HepG2 (cell line): ENCODE measurements around the gene ALOXE3. TPM values are rescaled to one million over a fixed set of nuclear protein-coding genes. Genes with fewer than 3 reads are reported as not detected.

Experiments used
- GATA4 ChIP-seq: sonication (generic); IDR thresholded peaks from 2 replicates; pipeline ENCODE4 v1.6.1; 2016; ENCODE audit warnings: antibody characterized with exemption, low read depth, borderline replicate concordance
- GZF1 ChIP-seq: sonication (generic); formaldehyde crosslinking; IDR thresholded peaks from 2 replicates; pipeline ENCODE4 v1.5.1; 2020; ENCODE audit warnings: mild to moderate bottlenecking, missing genetic modification reagents
- HIVEP1 ChIP-seq: sonication (generic); formaldehyde crosslinking; IDR thresholded peaks from 2 replicates; pipeline ENCODE4 v1.4.0; 2020; ENCODE audit warnings: mild to moderate bottlenecking, missing genetic modification reagents
- HNF4G ChIP-seq, 2 experiments: sonication (generic) in 1 of 2; formaldehyde crosslinking in 1 of 2; IDR thresholded peaks; 2 replicates each; pipeline versions ENCODE4 v1.4.0 to v1.6.1; 2011 to 2020; ENCODE audit warnings: borderline replicate concordance in 2 of 2, low read depth in 2 of 2, mild to moderate bottlenecking in 2 of 2, low read length in 1 of 2, missing genetic modification reagents in 1 of 2, moderate library complexity in 1 of 2
- HNRNPL ChIP-seq: fragments of 200-400 bp; formaldehyde crosslinking; IDR thresholded peaks from 2 replicates; pipeline ENCODE4 v1.6.1; 2017; ENCODE audit warnings: mild to moderate bottlenecking, low read depth, low read length
- MATR3 ChIP-seq: sonication (generic); formaldehyde crosslinking; IDR thresholded peaks from 2 replicates; pipeline ENCODE4 v1.4.0; 2020; ENCODE audit warnings: missing genetic modification reagents
- MZF1 ChIP-seq: sonication (generic); formaldehyde crosslinking; IDR thresholded peaks from 2 replicates; pipeline ENCODE4 v1.8.1; 2023; ENCODE audit warnings: mild to moderate bottlenecking, missing genetic modification reagents, borderline replicate concordance
- SALL2 ChIP-seq: sonication (generic); formaldehyde crosslinking; IDR thresholded peaks from 2 replicates; pipeline ENCODE4 v1.8.1; 2023; ENCODE audit warnings: mild to moderate bottlenecking, missing genetic modification reagents, inconsistent platforms
- ZNF326 ChIP-seq: sonication (generic); formaldehyde crosslinking; IDR thresholded peaks from 2 replicates; pipeline ENCODE4 v1.4.0; 2020; ENCODE audit warnings: missing genetic modification reagents, borderline replicate concordance
- ZNF550 ChIP-seq: sonication (generic); formaldehyde crosslinking; IDR thresholded peaks from 2 replicates; pipeline ENCODE4 v1.4.0; 2020; ENCODE audit warnings: mild to moderate bottlenecking, missing genetic modification reagents, borderline replicate concordance
- ZNF724P ChIP-seq: sonication (generic); formaldehyde crosslinking; IDR thresholded peaks from 2 replicates; pipeline ENCODE4 v1.8.0; 2022; ENCODE audit warnings: missing genetic modification reagents, borderline replicate concordance
- ZNF747 ChIP-seq: sonication (generic); formaldehyde crosslinking; IDR thresholded peaks from 2 replicates; pipeline ENCODE4 v1.8.1; 2023; ENCODE audit warnings: missing genetic modification reagents, mild to moderate bottlenecking, borderline replicate concordance
- ZNF816 ChIP-seq: sonication (generic); formaldehyde crosslinking; IDR thresholded peaks from 2 replicates; pipeline ENCODE4 v1.8.0; 2022; ENCODE audit warnings: missing genetic modification reagents, mild to moderate bottlenecking, borderline replicate concordance
- ZSCAN21 ChIP-seq: sonication (generic); formaldehyde crosslinking; IDR thresholded peaks from 2 replicates; pipeline ENCODE4 v1.8.0; 2022; ENCODE audit warnings: mild to moderate bottlenecking, missing genetic modification reagents, moderate library complexity, borderline replicate concordance
- ZSCAN30 ChIP-seq: sonication (generic); formaldehyde crosslinking; IDR thresholded peaks from 2 replicates; pipeline ENCODE4 v1.5.0; 2020; ENCODE audit warnings: mild to moderate bottlenecking, missing genetic modification reagents
- polyA plus RNA-seq, 8 experiments: library from polyadenylated mRNA; depleted of rRNA in 3 of 8; stranded (reverse) in 7 of 8; unstranded in 1 of 8; fragments of >200 nt; fragmentation: Illumina TruSeq in 4 of 8; extraction: Trizol in 4 of 8; gene quantifications; 2 replicates each; pipeline versions ENCODE4 v1.2.1 to v1.2.3, GENCODE V29; 2011 to 2016; ENCODE audit warnings: low read depth in 4 of 8, missing spikeins in 1 of 8, mixed read lengths in 1 of 8; ENCODE audit not compliant: insufficient read depth in 1 of 8
- total RNA-seq, 5 experiments: library from RNA; depleted of rRNA; stranded (reverse); fragments of >200 nt; fragmentation: Illumina TruSeq; extraction: Trizol; gene quantifications; 2 replicates each; pipeline ENCODE4 v1.2.3, GENCODE V29; 2016; ENCODE audit warnings: low read depth in 1 of 5
- TF ChIP-seq, protein P1 (sequence below): sonication (generic); formaldehyde crosslinking; IDR thresholded peaks from 2 replicates; pipeline ENCODE4 v1.5.0; 2020; ENCODE audit warnings: mild to moderate bottlenecking, missing genetic modification reagents
- TF ChIP-seq, protein P2 (sequence below): sonication (generic); formaldehyde crosslinking; IDR thresholded peaks from 2 replicates; pipeline ENCODE4 v1.4.0; 2020; ENCODE audit warnings: mild to moderate bottlenecking, missing genetic modification reagents
- TF ChIP-seq, protein P3 (sequence below): IDR thresholded peaks from 2 replicates; pipeline ENCODE4 v1.6.1; 2016; ENCODE audit warnings: missing compliant biosample characterization, missing genetic modification reagents, borderline replicate concordance
- TF ChIP-seq, protein P4 (sequence below): IDR thresholded peaks from 2 replicates; pipeline ENCODE4 v1.6.1; 2016
- TF ChIP-seq, protein P5 (sequence below): sonication (generic); formaldehyde crosslinking; IDR thresholded peaks from 2 replicates; pipeline ENCODE4 v1.8.1; 2022; ENCODE audit warnings: mild to moderate bottlenecking, missing genetic modification reagents

Gene ALOXE3
- total and polyA plus RNA-seq, 2 of the 13 experiments (the other 11 are each of a cell fraction or from before 2014, with no cell fraction given), result 0.07 TPM; not detected in 1

DNA sequence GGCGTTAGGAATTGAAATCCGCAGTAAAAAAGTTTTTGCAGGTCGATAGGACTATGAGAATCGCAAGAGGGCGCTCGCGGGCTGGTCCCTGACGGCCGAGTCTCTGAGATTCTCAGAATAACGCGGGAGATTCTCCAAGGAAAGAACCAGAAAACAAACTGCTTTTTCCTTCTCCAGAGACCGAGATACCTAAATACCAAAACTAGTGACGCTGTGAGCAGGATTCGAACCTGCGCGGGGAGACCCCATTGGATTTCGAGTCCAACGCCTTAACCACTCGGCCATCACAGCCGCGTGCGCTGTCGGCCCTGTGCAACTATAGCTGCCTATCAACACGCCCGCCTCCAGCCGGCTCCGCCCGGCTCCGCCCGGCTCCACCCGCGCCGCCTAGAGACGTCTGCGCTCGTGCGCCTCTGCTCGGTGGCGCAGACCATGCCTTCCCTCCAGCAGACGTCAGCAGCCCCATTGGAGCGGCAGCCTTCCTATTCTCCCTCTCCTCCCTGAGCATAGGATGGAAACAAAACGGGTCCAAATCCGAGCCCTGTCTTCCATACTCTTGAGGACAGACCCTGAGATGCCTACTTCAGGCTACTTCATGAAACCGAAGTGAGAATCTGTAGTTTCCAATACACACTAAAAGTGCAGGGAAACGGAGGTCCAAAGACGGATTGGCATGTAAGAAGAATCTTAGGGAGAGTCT is 20.5 kb upstream of the ALOXE3 start (continued):
- TF ChIP-seq, protein P1, sequence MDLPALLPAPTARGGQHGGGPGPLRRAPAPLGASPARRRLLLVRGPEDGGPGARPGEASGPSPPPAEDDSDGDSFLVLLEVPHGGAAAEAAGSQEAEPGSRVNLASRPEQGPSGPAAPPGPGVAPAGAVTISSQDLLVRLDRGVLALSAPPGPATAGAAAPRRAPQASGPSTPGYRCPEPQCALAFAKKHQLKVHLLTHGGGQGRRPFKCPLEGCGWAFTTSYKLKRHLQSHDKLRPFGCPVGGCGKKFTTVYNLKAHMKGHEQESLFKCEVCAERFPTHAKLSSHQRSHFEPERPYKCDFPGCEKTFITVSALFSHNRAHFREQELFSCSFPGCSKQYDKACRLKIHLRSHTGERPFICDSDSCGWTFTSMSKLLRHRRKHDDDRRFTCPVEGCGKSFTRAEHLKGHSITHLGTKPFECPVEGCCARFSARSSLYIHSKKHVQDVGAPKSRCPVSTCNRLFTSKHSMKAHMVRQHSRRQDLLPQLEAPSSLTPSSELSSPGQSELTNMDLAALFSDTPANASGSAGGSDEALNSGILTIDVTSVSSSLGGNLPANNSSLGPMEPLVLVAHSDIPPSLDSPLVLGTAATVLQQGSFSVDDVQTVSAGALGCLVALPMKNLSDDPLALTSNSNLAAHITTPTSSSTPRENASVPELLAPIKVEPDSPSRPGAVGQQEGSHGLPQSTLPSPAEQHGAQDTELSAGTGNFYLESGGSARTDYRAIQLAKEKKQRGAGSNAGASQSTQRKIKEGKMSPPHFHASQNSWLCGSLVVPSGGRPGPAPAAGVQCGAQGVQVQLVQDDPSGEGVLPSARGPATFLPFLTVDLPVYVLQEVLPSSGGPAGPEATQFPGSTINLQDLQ (CRISPR knock-in tag), result 0 out of 2 replicates have a peak, but pooled peaks have one; percentile 74
- TF ChIP-seq, protein P2, sequence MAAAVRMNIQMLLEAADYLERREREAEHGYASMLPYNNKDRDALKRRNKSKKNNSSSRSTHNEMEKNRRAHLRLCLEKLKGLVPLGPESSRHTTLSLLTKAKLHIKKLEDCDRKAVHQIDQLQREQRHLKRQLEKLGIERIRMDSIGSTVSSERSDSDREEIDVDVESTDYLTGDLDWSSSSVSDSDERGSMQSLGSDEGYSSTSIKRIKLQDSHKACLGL, result peak; percentile 38; the same call in 1 of the 2 replicates
- TF ChIP-seq ZNF326 (no peak), GZF1 (peak; percentile 82; the same call in 1 of the 2 replicates), HNRNPL (no peak), MATR3 (no peak), ZNF816 (CRISPR knock-in tag) (no peak), HNF4G (IDR thresholded peaks at IDR 0.05; ENCODE audit: borderline replicate concordance, low read depth, low read length) (no peak; the same call in 1 of the 2 replicates), HNF4G (CRISPR knock-in tag; IDR thresholded peaks at IDR 0.05; ENCODE audit: borderline replicate concordance, low read depth) (peak; percentile 53; the same call in 1 of the 2 replicates), MZF1 (CRISPR knock-in tag) (peak; percentile 19; the same call in 1 of the 2 replicates), SALL2 (CRISPR knock-in tag) (peak; percentile 84), ZNF724P (CRISPR knock-in tag) (no peak), GATA4 (no peak), ZNF550 (CRISPR knock-in tag) (no peak), ZSCAN21 (CRISPR knock-in tag) (peak; percentile 79; the same call in 1 of the 2 replicates), ZSCAN30 (CRISPR knock-in tag) (0 out of 2 replicates have a peak, but pooled peaks have one; percentile 83), HIVEP1 (CRISPR knock-in tag) (no peak), ZNF747 (CRISPR knock-in tag) (peak; percentile 78; the same call in 1 of the 2 replicates)
- TF ChIP-seq, protein P3, sequence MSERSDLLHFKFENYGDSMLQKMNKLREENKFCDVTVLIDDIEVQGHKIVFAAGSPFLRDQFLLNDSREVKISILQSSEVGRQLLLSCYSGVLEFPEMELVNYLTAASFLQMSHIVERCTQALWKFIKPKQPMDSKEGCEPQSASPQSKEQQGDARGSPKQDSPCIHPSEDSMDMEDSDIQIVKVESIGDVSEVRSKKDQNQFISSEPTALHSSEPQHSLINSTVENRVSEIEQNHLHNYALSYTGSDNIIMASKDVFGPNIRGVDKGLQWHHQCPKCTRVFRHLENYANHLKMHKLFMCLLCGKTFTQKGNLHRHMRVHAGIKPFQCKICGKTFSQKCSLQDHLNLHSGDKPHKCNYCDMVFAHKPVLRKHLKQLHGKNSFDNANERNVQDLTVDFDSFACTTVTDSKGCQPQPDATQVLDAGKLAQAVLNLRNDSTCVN (CRISPR knock-in tag), result peak; percentile 93; the same call in 1 of the 2 replicates
- TF ChIP-seq, protein P4, sequence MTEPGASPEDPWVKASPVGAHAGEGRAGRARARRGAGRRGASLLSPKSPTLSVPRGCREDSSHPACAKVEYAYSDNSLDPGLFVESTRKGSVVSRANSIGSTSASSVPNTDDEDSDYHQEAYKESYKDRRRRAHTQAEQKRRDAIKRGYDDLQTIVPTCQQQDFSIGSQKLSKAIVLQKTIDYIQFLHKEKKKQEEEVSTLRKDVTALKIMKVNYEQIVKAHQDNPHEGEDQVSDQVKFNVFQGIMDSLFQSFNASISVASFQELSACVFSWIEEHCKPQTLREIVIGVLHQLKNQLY (CRISPR knock-in tag), result no peak
- TF ChIP-seq, protein P5, sequence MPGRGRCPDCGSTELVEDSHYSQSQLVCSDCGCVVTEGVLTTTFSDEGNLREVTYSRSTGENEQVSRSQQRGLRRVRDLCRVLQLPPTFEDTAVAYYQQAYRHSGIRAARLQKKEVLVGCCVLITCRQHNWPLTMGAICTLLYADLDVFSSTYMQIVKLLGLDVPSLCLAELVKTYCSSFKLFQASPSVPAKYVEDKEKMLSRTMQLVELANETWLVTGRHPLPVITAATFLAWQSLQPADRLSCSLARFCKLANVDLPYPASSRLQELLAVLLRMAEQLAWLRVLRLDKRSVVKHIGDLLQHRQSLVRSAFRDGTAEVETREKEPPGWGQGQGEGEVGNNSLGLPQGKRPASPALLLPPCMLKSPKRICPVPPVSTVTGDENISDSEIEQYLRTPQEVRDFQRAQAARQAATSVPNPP (CRISPR knock-in tag), result peak; percentile 30; the same call in 1 of the 2 replicates
